GM20000 (cell line): ENCODE data around the gene GJD2.

Source experiments
- DNase-seq: peaks from one replicate; pipeline ENCODE4 v3.0.0; 2012; ENCODE audit warnings: low spot score
- TF ChIP-seq, protein P1 (sequence below): IDR thresholded peaks from 2 replicates; pipeline ENCODE4 v1.5.1; 2012; ENCODE audit warnings: mild to moderate bottlenecking, control low read depth; ENCODE audit errors: extremely low read depth, missing control alignments

The GJD2 gene

DNA sequence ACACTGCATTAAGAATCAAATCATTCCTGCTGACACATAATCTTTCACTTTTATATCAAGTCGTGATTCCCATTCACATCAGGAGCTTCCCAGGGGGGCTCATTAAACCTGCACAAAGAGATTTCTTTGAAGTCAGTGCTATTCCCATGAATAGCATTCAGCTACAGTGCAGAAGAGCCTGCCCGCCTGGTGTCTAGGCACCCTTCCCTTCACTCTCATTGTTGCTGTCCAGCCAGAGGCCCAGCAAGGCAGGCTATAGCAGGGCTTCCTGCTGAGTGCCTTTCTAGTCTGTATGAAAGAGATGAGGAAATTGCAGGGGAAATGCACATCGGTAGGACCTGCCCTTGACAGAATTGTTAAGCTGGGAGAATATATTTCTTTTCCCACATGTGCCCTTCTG is 4.5 kb upstream of the GJD2 start:
- no peak for DNase-seq
- TF ChIP-seq, protein P1, sequence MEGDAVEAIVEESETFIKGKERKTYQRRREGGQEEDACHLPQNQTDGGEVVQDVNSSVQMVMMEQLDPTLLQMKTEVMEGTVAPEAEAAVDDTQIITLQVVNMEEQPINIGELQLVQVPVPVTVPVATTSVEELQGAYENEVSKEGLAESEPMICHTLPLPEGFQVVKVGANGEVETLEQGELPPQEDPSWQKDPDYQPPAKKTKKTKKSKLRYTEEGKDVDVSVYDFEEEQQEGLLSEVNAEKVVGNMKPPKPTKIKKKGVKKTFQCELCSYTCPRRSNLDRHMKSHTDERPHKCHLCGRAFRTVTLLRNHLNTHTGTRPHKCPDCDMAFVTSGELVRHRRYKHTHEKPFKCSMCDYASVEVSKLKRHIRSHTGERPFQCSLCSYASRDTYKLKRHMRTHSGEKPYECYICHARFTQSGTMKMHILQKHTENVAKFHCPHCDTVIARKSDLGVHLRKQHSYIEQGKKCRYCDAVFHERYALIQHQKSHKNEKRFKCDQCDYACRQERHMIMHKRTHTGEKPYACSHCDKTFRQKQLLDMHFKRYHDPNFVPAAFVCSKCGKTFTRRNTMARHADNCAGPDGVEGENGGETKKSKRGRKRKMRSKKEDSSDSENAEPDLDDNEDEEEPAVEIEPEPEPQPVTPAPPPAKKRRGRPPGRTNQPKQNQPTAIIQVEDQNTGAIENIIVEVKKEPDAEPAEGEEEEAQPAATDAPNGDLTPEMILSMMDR, result no peak

DNA sequence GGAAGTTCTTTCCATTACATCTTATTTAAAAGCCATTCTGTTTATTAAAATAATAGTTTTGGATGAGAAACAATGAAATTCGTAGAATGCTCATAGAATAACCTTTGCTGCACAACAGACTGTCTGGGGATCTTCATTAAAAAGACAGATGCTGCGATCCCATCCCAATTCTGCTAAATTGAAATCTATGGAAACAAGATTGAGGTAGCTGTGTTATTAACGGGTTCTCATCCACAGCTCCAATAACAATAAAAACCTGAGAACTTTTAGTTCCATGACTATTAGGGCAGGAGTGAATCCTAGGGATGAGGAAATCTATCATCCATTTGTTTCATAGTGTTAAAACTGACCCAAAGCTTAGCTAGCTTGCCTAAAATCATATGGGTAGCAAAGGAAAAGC is 2.5 kb upstream of the GJD2 start:
- no peak for DNase-seq
- TF ChIP-seq, protein P1, result no peak

DNA sequence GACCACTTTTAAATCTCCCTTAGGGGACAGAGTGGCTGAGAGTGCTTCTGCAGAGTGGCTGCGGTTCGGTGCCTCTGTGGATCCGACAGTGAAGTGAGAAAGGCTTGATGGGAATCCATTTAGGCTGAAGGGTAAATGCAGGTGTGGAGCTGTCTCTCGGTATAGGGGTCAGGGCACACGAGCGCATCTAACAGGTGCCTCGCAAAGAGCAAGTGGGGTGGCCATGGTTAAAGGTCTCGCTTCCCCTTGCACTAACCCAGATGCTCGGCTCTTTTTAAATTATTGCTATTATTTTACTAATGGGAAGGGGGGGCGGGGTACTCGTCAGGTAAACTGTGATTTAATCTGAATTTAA is 598 bp upstream of the GJD2 start:
- TF ChIP-seq, protein P1, result no peak
- DNase-seq, result no peak

DNA sequence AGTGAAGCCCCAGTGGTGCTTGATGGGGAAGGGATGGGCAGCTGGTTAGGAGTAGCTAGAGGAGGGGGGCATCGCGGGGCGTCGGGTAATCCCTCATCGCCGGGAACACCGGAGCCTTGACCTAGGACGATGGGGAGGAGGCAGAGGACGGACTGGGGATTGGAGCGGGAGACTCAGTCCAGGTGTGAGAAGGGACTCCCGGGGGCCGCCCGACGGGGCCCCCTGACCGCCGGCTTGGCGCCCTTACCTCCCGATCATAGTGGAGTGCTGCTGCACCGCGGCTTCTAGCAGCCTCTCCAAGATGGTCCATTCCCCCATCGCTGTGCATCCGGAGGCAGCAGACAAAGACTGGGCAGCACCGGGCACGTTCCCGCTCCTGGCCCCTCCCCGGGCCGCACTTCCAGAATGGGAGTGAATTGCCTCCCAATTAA is 612 bp downstream of the GJD2 start:
- no peak for DNase-seq
- TF ChIP-seq, protein P1, result no peak

DNA sequence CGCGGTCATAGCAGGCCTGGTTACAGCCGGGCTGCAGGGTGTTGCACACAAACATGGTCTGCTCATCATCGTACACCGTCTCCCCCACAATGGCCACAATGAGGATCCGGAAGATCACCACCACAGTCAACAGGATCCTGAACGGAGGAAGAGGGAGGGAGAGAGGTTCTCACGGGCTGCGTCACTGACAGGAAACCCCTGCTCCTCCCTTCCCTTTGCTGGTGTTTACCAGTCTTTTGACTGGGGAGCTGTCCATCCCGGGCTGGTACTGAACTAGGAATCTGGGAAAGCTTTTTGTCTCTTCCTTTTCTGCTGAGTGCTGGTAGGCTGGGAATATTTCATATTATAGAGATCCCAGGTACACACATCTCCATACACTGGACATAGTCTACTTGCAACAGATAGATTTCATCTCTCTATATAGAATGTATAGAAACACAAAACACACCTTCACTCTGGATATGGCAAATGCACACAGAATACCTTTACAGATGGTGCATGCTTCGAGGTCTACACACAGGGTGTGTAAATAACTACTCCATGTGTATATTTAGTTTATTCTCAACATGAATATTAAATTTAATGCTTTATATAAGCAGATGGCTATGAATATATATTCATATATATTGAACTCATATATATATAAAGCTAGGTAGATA is 1.4 kb downstream of the GJD2 start:
- no peak for DNase-seq
- TF ChIP-seq, protein P1, result no peak

DNA sequence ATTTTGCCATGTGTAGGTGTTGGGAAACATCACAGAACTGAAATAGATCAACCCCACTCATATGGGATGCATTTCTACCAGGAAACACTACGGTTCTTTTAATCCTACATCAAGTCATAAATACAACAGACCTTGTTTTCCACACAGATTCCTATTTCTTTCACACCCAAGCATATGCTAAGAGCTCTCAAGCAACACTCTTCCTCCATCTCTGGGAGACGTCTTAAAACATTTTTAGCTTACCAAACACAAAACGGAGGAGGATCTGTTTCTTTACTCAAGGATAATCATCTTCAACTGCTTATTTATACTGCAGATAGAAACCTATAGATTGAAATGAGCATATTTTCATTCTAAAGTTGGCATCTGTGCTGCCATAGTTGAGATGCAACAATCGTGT is 5.1 kb downstream of the GJD2 start:
- DNase-seq, result no peak
- TF ChIP-seq, protein P1, result no peak

DNA sequence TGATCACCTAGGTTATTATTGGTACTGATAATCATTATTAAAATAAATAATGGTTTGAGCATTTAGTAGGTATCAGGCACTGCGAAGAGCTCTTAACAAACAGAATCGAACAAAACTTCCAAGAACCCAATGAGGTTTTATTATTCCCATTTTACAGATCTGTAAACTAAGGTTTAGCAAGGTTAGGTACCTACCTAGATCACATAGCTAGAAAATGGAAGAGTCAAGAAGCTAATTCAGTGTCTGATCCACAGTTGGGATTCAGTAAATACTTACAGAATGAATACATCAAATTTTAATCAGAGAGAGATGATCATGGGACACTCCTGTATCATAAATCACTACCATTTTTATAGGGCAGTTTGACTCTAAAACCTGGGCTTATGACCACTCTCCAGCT is 15.5 kb downstream of the GJD2 start:
- TF ChIP-seq, protein P1, result no peak

More for the DNA sequence above, 15.5 kb downstream of the GJD2 start:
- no peak for DNase-seq
